Vagina (tissue), 2 donors: ENCODE measurements around the gene RPTN. TPM values are rescaled to one million over a fixed set of nuclear protein-coding genes. Genes with fewer than 3 reads are reported as not detected.

Source experiments
- DNase-seq, 2 donors: peaks; one replicate each; pipeline ENCODE4 v3.0.0-alpha.2; 2017; ENCODE audit errors: extremely low spot score in 2 of 2
- H3K27ac ChIP-seq: fragments of 200-600 bp; sonication (generic); one replicate; pipeline ENCODE4 v1.5.1; 2019
- H3K27me3 ChIP-seq: fragments of 200-600 bp; sonication (generic); one replicate; pipeline ENCODE4 v1.5.1; 2019
- H3K36me3 ChIP-seq, 2 donors: fragments of 200-600 bp; sonication (generic); one replicate each; pipeline ENCODE4 v1.5.1; 2017 to 2019
- H3K4me1 ChIP-seq: fragments of 200-600 bp; sonication (generic); one replicate; pipeline ENCODE4 v1.5.1; 2019
- H3K4me3 ChIP-seq, 2 donors: fragments of 200-600 bp; sonication (generic); 1 replicate in 1 of 2; 2 replicates in 1 of 2; pipeline ENCODE4 v1.5.1; 2016 to 2019
- H3K9me3 ChIP-seq: fragments of 200-600 bp; sonication (generic); one replicate; pipeline ENCODE4 v1.5.1; 2019
- CTCF ChIP-seq, 3 experiments: fragments of 450-650 bp in 2 of 3; fragments of 200-600 bp in 1 of 3; sonication (generic) in 1 of 3; IDR thresholded peaks; one replicate each; pipeline ENCODE4 v1.5.1; 2017 to 2019; ENCODE audit warnings: antibody characterized with exemption in 3 of 3, mild to moderate bottlenecking in 2 of 3, moderate library complexity in 2 of 3
- POLR2A ChIP-seq, 2 donors: fragments of 450-650 bp; IDR thresholded peaks; one replicate each; pipeline ENCODE4 v1.6.1; 2017; ENCODE audit warnings: antibody characterized with exemption in 2 of 2, mild to moderate bottlenecking in 2 of 2, moderate library complexity in 2 of 2
- POLR2AphosphoS5 ChIP-seq, 2 donors: sonication (generic); formaldehyde crosslinking; IDR thresholded peaks; one replicate each; pipeline ENCODE4 v1.9.0; 2017; ENCODE audit warnings: antibody characterized with exemption in 2 of 2, mild to moderate bottlenecking in 2 of 2, low read depth in 1 of 2; ENCODE audit not compliant: insufficient read depth in 1 of 2
- intact Hi-C: fragments of 100-400 bp; cut with DNase I; formaldehyde crosslinking; loops from one replicate; pipeline ENCODE4 v1.15.1; 2023
- total RNA-seq: library from RNA; depleted of rRNA; stranded (reverse); fragments of >200 nt; gene quantifications from one replicate; pipeline ENCODE4 v1.2.3, GENCODE V29; 2016

RPTN gene
- total RNA-seq, 1 donor from 2014 or later: 0.25 TPM

GRCh38 chr1:152107984-152108881, 50.8 kb downstream of the RPTN start:
- H3K9me3 ChIP-seq: no peaks in the 10 kb centered on the region
- H3K36me3 ChIP-seq: no peaks in the 10 kb centered on the region
- H3K27ac ChIP-seq: no peak overlapping the region
- peaks cover 12% of the 10 kb centered on the region for H3K27me3 ChIP-seq
- TF ChIP-seq POLR2AphosphoS5 (IDR thresholded peaks at IDR 0.05; ENCODE audit: insufficient read depth in 1 of 2, low read depth in 1 of 2): no peak
- intact Hi-C loops: no loop called here
- no peak for DNase-seq
- H3K4me3 ChIP-seq: peak overlapping the region in 1 of 2 donors; percentile 48
- peaks cover 40% of the 10 kb centered on the region for H3K4me1 ChIP-seq

- TF ChIP-seq POLR2AphosphoS5 (IDR thresholded peaks at IDR 0.05; ENCODE audit: insufficient read depth in 1 of 2, low read depth in 1 of 2) (no peak), CTCF (IDR thresholded peaks at IDR 0.05) (no peak), POLR2A (IDR thresholded peaks at IDR 0.05) (no peak)
- Histone ChIP-seq H3K4me1 (peaks cover 34% of the 10 kb centered on the region), H3K27ac (no peak overlapping the region), H3K36me3 (no peaks in the 10 kb centered on the region), H3K27me3 (peaks cover 12% of the 10 kb centered on the region), H3K4me3 (peak overlapping the region in 1 of 2 donors; percentile 48), H3K9me3 (no peaks in the 10 kb centered on the region)
- intact Hi-C loops: no loop called here
- no peak for DNase-seq
Observed at GRCh38 chr1:152107031-152107983, 51.7 kb downstream of the RPTN start.

- Histone ChIP-seq H3K9me3 (no peaks in the 10 kb centered on the region), H3K4me1 (peaks cover 10% of the 10 kb centered on the region), H3K27ac (no peak overlapping the region), H3K27me3 (peaks cover 12% of the 10 kb centered on the region), H3K36me3 (no peaks in the 10 kb centered on the region), H3K4me3 (no peak overlapping the region)
- no peak for DNase-seq
- intact Hi-C loops: no loop called here
- TF ChIP-seq POLR2AphosphoS5 (IDR thresholded peaks at IDR 0.05; ENCODE audit: insufficient read depth in 1 of 2, low read depth in 1 of 2) (no peak), POLR2A (IDR thresholded peaks at IDR 0.05) (no peak), CTCF (IDR thresholded peaks at IDR 0.05) (no peak)
Observed at GRCh38 chr1:152104854-152105253, 54.2 kb downstream of the RPTN start.

Other genes with a start within 250 kb of the RPTN start
- 26.8 TPM for gene THEM4, start 249.7 kb downstream of the RPTN start, total RNA-seq
- 176 TPM for gene S100A10, start 165.4 kb downstream of the RPTN start, total RNA-seq
- gene S100A11, start 122.2 kb downstream of the RPTN start, total RNA-seq: 559 TPM
- gene TCHHL1, start 70.2 kb downstream of the RPTN start, total RNA-seq: not detected
- 0.25 TPM for gene TCHH, start 43.8 kb downstream of the RPTN start, total RNA-seq
- not detected for gene HRNR, start 65.0 kb upstream of the RPTN start, total RNA-seq
- 1.5 TPM for gene FLG, start 166.0 kb upstream of the RPTN start, total RNA-seq
- not detected for gene FLG2, start 200.8 kb upstream of the RPTN start, total RNA-seq